GM19025 (cell line): ENCODE results near the gene RAB7A.
"Not testable (repeated sequence)": the region's sequence is repeated elsewhere in the genome, so short reads cannot be mapped to it uniquely, and the experiment has no call there.

Experiments
- ATAC-seq: cut with Tn5 transposase; IDR thresholded peaks from one replicate; pipeline ENCODE4 v1.9.1; 2021; ENCODE audit warnings: mild to moderate bottlenecking, low read depth, moderate library complexity; ENCODE audit not compliant: unreplicated experiment

Gene RAB7A

GRCh38 chr3:128814519-128815317 is 88.7 kb downstream of the RAB7A start:
- ATAC-seq = no peak

GRCh38 chr3:128815318-128816064 is 89.5 kb downstream of the RAB7A start:
- no peak for ATAC-seq

GRCh38 chr3:128818186-128818787 is 92.3 kb downstream of the RAB7A start:
- ATAC-seq = no peak

- ATAC-seq = no peak
Observed at GRCh38 chr3:128820252-128820839, 94.4 kb downstream of the RAB7A start.

GRCh38 chr3:128823008-128823407 is 97.0 kb downstream of the RAB7A start:
- ATAC-seq = no peak

- no peak for ATAC-seq
Observed at GRCh38 chr3:128823631-128824030, 97.6 kb downstream of the RAB7A start.

GRCh38 chr3:128824132-128824850 is 98.3 kb downstream of the RAB7A start:
- no peak for ATAC-seq

GRCh38 chr3:128825117-128825725 is 99.2 kb downstream of the RAB7A start:
- ATAC-seq = no peak

- ATAC-seq = not testable (repeated sequence)
Observed at GRCh38 chr3:128829087-128829486, 103.1 kb downstream of the RAB7A start.

GRCh38 chr3:128829925-128830625 is 104.1 kb downstream of the RAB7A start:
- ATAC-seq = not testable (repeated sequence)

- not testable (repeated sequence) for ATAC-seq
Observed at GRCh38 chr3:128830762-128831161, 104.8 kb downstream of the RAB7A start.

- ATAC-seq = not testable (repeated sequence)
Observed at GRCh38 chr3:128832979-128833378, 107.0 kb downstream of the RAB7A start.

- ATAC-seq = no peak
Observed at GRCh38 chr3:128835096-128835495, 109.1 kb downstream of the RAB7A start.

- no peak for ATAC-seq
Observed at GRCh38 chr3:128841926-128842920, 116.2 kb downstream of the RAB7A start.

- no peak for ATAC-seq
Observed at GRCh38 chr3:128844502-128844901, 118.5 kb downstream of the RAB7A start.

GRCh38 chr3:128845119-128845777 is 119.3 kb downstream of the RAB7A start:
- no peak for ATAC-seq

- peak; percentile 78 for ATAC-seq
Observed at GRCh38 chr3:128845778-128846485, 119.9 kb downstream of the RAB7A start.
